IMR-90 (cell line): Measurements from ENCODE around the gene SCYGR8. TPM values are rescaled to one million over a fixed set of nuclear protein-coding genes. Genes with fewer than 3 reads are reported as not detected.

Experiments
- ATAC-seq: fragments of 200-7000 bp; cut with Tn5 transposase; 2 replicates; pipeline ENCODE4 v1.9.1; 2020; ENCODE audit warnings: low read depth, mild to moderate bottlenecking, moderate library complexity
- BruUV-seq: library from RNA; stranded (reverse); fragments of 400-500 nt; replicated peaks from 2 replicates; lab custom pipeline; 2021; lab: Mats Ljungman, UMichigan
- CTCF ChIA-PET: fragments of 300-600 bp; formaldehyde crosslinking; extraction: SDS; loops from one replicate; lab custom pipeline; 2021; ENCODE audit warnings: antibody characterized with exemption; lab: Yijun Ruan, JAX
- POLR2A ChIA-PET: fragments of 300-600 bp; sonication (Branson Sonifier 250); formaldehyde crosslinking; loops from one replicate; lab custom pipeline; 2022; ENCODE audit warnings: antibody characterized with exemption; ENCODE audit not compliant: unreplicated experiment; lab: Charles Lee
- DNase-seq: peaks from one replicate; pipeline ENCODE4 v3.0.0; 2013
- H2AFZ ChIP-seq: replicated peaks from 2 replicates; pipeline ENCODE3; 2013; ENCODE audit warnings: low read length, mild to moderate bottlenecking; ENCODE audit not compliant: poor library complexity
- H2AK5ac ChIP-seq: 2 replicates; pipeline ENCODE4 v1.6.1; 2013; ENCODE audit warnings: low read depth, low read length, inconsistent platforms
- H2AK9ac ChIP-seq: replicated peaks from 2 replicates; pipeline ENCODE3; 2013; ENCODE audit warnings: mild to moderate bottlenecking, low read depth, low read length, moderate library complexity; ENCODE audit not compliant: poor library complexity
- H2BK120ac ChIP-seq: 2 replicates; pipeline ENCODE4 v1.6.1; 2013; ENCODE audit warnings: low read depth, low read length, inconsistent platforms
- H2BK15ac ChIP-seq: 3 replicates; pipeline ENCODE4 v1.6.1; 2013; ENCODE audit warnings: low read depth, low read length, inconsistent platforms
- H2BK20ac ChIP-seq: 2 replicates; pipeline ENCODE4 v1.6.1; 2013; ENCODE audit warnings: low read depth, mild to moderate bottlenecking, inconsistent platforms, low read length, moderate library complexity
- H2BK5ac ChIP-seq: 2 replicates; pipeline ENCODE4 v1.6.1; 2013; ENCODE audit warnings: mild to moderate bottlenecking, low read depth, low read length, inconsistent platforms; ENCODE audit not compliant: poor library complexity, severe bottlenecking
- H3K14ac ChIP-seq: replicated peaks from 2 replicates; pipeline ENCODE4 v1.6.1; 2013; ENCODE audit warnings: low read depth, low read length, inconsistent platforms
- H3K18ac ChIP-seq: 2 replicates; pipeline ENCODE4 v1.6.1; 2013; ENCODE audit warnings: low read depth, low read length, control low read depth
- H3K23ac ChIP-seq: 2 replicates; pipeline ENCODE4 v1.6.1; 2013; ENCODE audit warnings: low read depth, low read length, inconsistent platforms
- H3K27ac ChIP-seq: 2 replicates; pipeline ENCODE4 v1.5.1; 2013; ENCODE audit warnings: mild to moderate bottlenecking, control low read depth, low read length; ENCODE audit not compliant: insufficient read depth
- H3K27me3 ChIP-seq: 2 replicates; pipeline ENCODE4 v1.6.1; 2013; ENCODE audit warnings: low read length; ENCODE audit not compliant: control insufficient read depth, insufficient read depth
- H3K36me3 ChIP-seq: 2 replicates; pipeline ENCODE4 v1.6.1; 2013; ENCODE audit warnings: low read length, mixed read lengths; ENCODE audit not compliant: control insufficient read depth, insufficient read depth
- H3K4ac ChIP-seq: 2 replicates; pipeline ENCODE4 v1.6.1; 2013; ENCODE audit warnings: low read depth, low read length, inconsistent platforms
- H3K4me1 ChIP-seq: 2 replicates; pipeline ENCODE4 v1.6.1; 2013; ENCODE audit warnings: low read length, mixed read lengths; ENCODE audit not compliant: control insufficient read depth, insufficient read depth
- H3K4me2 ChIP-seq: 2 replicates; pipeline ENCODE4 v1.6.1; 2013; ENCODE audit warnings: low read depth, mild to moderate bottlenecking, control low read depth, low read length, moderate library complexity
- H3K4me3 ChIP-seq: 2 replicates; pipeline ENCODE4 v1.5.1; 2013; ENCODE audit warnings: low read depth, mild to moderate bottlenecking, control low read depth, low read length, moderate library complexity; ENCODE audit not compliant: insufficient read depth
- H3K56ac ChIP-seq: 2 replicates; pipeline ENCODE4 v1.6.1; 2013; ENCODE audit warnings: low read length, inconsistent platforms; ENCODE audit not compliant: insufficient read depth; ENCODE audit errors: extremely low read depth
- H3K79me1 ChIP-seq, 2 experiments: 2 replicates each; pipeline ENCODE4 v1.6.1; 2013; ENCODE audit warnings: low read length in 2 of 2, inconsistent platforms in 1 of 2, low read depth in 1 of 2
- H3K9ac ChIP-seq: 2 replicates; pipeline ENCODE4 v1.6.1; 2013; ENCODE audit warnings: low read depth, low read length, control low read depth
- H3K9me1 ChIP-seq: 2 replicates; pipeline ENCODE4 v1.6.1; 2013; ENCODE audit warnings: low read length, inconsistent platforms; ENCODE audit not compliant: insufficient read depth
- H3K9me3 ChIP-seq: 2 replicates; pipeline ENCODE4 v1.6.1; 2013; ENCODE audit warnings: low read length; ENCODE audit not compliant: control insufficient read depth, insufficient read depth
- H4K20me1 ChIP-seq: 2 replicates; pipeline ENCODE4 v1.6.1; 2013; ENCODE audit warnings: low read length, inconsistent platforms; ENCODE audit not compliant: insufficient read depth
- H4K5ac ChIP-seq: 2 replicates; pipeline ENCODE4 v1.6.1; 2013; ENCODE audit warnings: mild to moderate bottlenecking, low read depth, low read length, control low read depth
- H4K8ac ChIP-seq, 2 experiments: 2 replicates each; pipeline ENCODE4 v1.6.1; 2013; ENCODE audit warnings: low read depth in 2 of 2, low read length in 2 of 2, control low read depth in 1 of 2, inconsistent platforms in 1 of 2
- H4K91ac ChIP-seq: 2 replicates; pipeline ENCODE4 v1.6.1; 2013; ENCODE audit warnings: low read depth, low read length, inconsistent platforms; ENCODE audit not compliant: insufficient read depth
- BHLHE40 ChIP-seq: fragments of 150-350 bp; IDR thresholded peaks from 2 replicates; pipeline ENCODE4 v1.6.1; 2016; ENCODE audit warnings: mild to moderate bottlenecking, low read depth, low read length
- CEBPB ChIP-seq: IDR thresholded peaks from 2 replicates; pipeline ENCODE4 v1.6.1; 2012; ENCODE audit warnings: low read depth, low read length, improper control_type of control experiment
- FOS ChIP-seq: fragments of 150-350 bp; IDR thresholded peaks from 2 replicates; pipeline ENCODE4 v1.6.1; 2016; ENCODE audit warnings: low read depth, low read length
- MXI1 ChIP-seq: IDR thresholded peaks from 2 replicates; pipeline ENCODE4 v1.6.1; 2012; ENCODE audit warnings: low read depth, mild to moderate bottlenecking, low read length, moderate library complexity, borderline replicate concordance
- RFX5 ChIP-seq: IDR thresholded peaks from 2 replicates; pipeline ENCODE4 v1.8.0; 2012; ENCODE audit warnings: low read depth, mild to moderate bottlenecking, low read length, moderate library complexity
- WGBS, 2 experiments: methylation state at CpG; one replicate each; pipeline versions ENCODE4 v1.1.5 to v1.1.7; 2013; ENCODE audit warnings: missing lambda C conversion rate in 2 of 2; ENCODE audit not compliant: insufficient read length in 1 of 2; ENCODE audit errors: extremely low coverage in 2 of 2; 5-methylcytosine and 5-hydroxymethylcytosine counted together
- dilution Hi-C: fragments of 300-500 bp; cut with HindIII; formaldehyde crosslinking; loops from one replicate; pipeline ENCODE4 v1.14.3; 2018; ENCODE audit warnings: low sequenced_read_pairs; ENCODE audit not compliant: unreplicated experiment
- in situ Hi-C: fragments of 300-500 bp; cut with MboI; formaldehyde crosslinking; loops from 3 replicates; pipeline ENCODE4 v1.14.3; 2019; ENCODE audit warnings: low sequenced_read_pairs, inconsistent platforms, mixed read lengths
- intact Hi-C: fragments of 100-400 bp; cut with micrococcal nuclease; formaldehyde crosslinking; loops from 2 replicates; pipeline ENCODE4 v1.10.0; 2022
- polyA plus RNA-seq, 3 experiments: library from polyadenylated mRNA; depleted of rRNA; stranded (reverse); fragments of >200 nt; gene quantifications; 2 replicates each; pipeline ENCODE4 v1.2.3, GENCODE V29; 2012; ENCODE audit warnings: low replicate concordance in 1 of 3
- total RNA-seq: library from RNA; depleted of rRNA; stranded (reverse); fragments of >200 nt; gene quantifications from 2 replicates; pipeline ENCODE4 v1.2.3, GENCODE V29; 2012

Gene SCYGR8
- total and polyA plus RNA-seq, 2 of the 4 experiments (the other 2 are of a cell fraction), result not detected

DNA sequence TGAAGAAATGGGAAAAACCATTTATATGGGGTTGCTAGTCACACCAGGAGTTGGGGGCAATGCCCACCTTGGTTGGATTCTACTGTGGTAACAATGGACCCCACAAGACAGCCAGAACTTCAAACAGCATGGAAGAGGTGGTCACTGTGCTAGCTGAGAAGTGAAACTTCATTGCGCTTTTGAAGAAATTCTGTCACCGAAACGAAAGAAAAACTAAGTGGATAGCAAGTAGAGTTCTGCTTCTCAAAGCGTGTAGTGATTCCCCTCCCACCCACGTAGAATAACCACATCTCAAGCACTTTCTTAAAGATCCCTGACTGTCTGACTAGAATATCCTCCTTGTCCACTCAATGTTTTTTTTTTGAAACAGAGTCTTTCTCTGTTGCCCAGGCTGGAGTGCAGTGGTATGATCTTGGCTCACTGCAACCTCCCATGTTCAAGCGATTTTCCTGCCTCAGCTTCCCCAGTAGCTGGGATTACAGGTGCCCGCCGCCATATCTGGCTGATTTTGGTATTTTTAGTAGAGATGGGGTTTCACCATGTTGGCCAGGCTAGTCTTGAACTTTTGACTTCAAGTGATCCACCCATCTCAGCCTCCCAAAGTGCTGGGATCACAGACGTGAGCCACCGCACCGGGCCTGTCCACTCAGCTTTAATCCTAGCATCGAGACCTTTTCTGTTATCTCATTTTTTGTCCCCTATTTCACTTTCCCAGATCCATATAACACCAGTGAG lies 37.9 kb downstream of the SCYGR8 start:
- DNase-seq, result no peak
- CTCF ChIA-PET, result no interaction called here
- TF ChIP-seq MXI1, result no peak
- TF ChIP-seq FOS, result no peak
- no peak for TF ChIP-seq RFX5
- no peak for TF ChIP-seq CEBPB
- TF ChIP-seq BHLHE40, result no peak
- WGBS, 2 experiments, result 74% methylated on average over 3 of the region's 12 CpGs; no CpG with 5 or more reads in 1 of the 2 experiments
- H2AFZ ChIP-seq, result peak overlapping the region; percentile 41
- POLR2A ChIA-PET, result no interaction called here
- intact Hi-C loops (no loop called here), dilution Hi-C loops (no loop called here), in situ Hi-C loops (no loop called here)
- no peak overlapping the region for H3K56ac ChIP-seq
- no peak overlapping the region for H2BK120ac ChIP-seq
- no peak overlapping the region for H4K8ac ChIP-seq
- H3K9ac ChIP-seq, result no peak overlapping the region
- no peaks in the 10 kb centered on the region for H4K20me1 ChIP-seq
- no peak overlapping the region for H2BK20ac ChIP-seq
- no peak overlapping the region for H2AK5ac ChIP-seq
- H2BK15ac ChIP-seq, result no peak overlapping the region
- H4K91ac ChIP-seq, result no peak overlapping the region
- no peak overlapping the region for H2BK5ac ChIP-seq
- no peak overlapping the region for H2AK9ac ChIP-seq
- no peaks in the 10 kb centered on the region for H3K36me3 ChIP-seq
- no peak overlapping the region for H3K18ac ChIP-seq
- H3K27ac ChIP-seq, result no peak overlapping the region
- no peak overlapping the region for H3K4me3 ChIP-seq
- H3K4me1 ChIP-seq, result no peaks in the 10 kb centered on the region
- no peaks in the 10 kb centered on the region for H3K9me1 ChIP-seq
- H3K23ac ChIP-seq, result no peak overlapping the region
- H3K14ac ChIP-seq, result no peak overlapping the region
- H3K79me1 ChIP-seq, result no peaks in the 10 kb centered on the region
- H3K9me3 ChIP-seq, result no peaks in the 10 kb centered on the region
- H3K4ac ChIP-seq, result no peak overlapping the region
- no TSS peak for BruUV-seq
- ATAC-seq, result no peak
- peaks cover 3% of the 10 kb centered on the region; the same call in 1 of the 2 replicates for H3K27me3 ChIP-seq
- no peak overlapping the region for H3K4me2 ChIP-seq
- H4K5ac ChIP-seq, result no peak overlapping the region
